H1 (cell line): ENCODE measurements around the gene TIMM10B. TPM values are rescaled to one million over a fixed set of nuclear protein-coding genes. Genes with fewer than 3 reads are reported as not detected.

Source experiments
- CTCF ChIA-PET: fragments of 300-600 bp; sonication (Branson Sonifier 250); formaldehyde crosslinking; loops from one replicate; lab custom pipeline; 2021; ENCODE audit not compliant: partially characterized antibody; lab: Charles Lee
- POLR2A ChIA-PET: fragments of 300-600 bp; sonication (Branson Sonifier 250); formaldehyde crosslinking; loops from one replicate; lab custom pipeline; 2021; ENCODE audit warnings: inconsistent platforms; ENCODE audit not compliant: partially characterized antibody; lab: Charles Lee
- DNase-seq, 2 experiments: peaks; one replicate each; pipeline versions ENCODE4 v3.0.0 to v3.0.0-alpha.2; 2010 to 2022; ENCODE audit warnings: low spot score in 2 of 2, low read depth in 1 of 2, mixed read lengths in 1 of 2
- FAIRE-seq: peaks from 2 replicates; lab custom pipeline; 2011; peaks lifted over from hg19 to GRCh38; lab: Jason Lieb, UNC
- H2AFZ ChIP-seq: 2 replicates; pipeline ENCODE4 v1.8.1; 2012; ENCODE audit warnings: low read length, inconsistent platforms
- H2AK5ac ChIP-seq: 2 replicates; pipeline ENCODE4 v1.6.1; 2013; ENCODE audit warnings: low read depth, low read length
- H2BK120ac ChIP-seq: replicated peaks from 2 replicates; pipeline ENCODE3; 2013; ENCODE audit warnings: low read depth, low read length, inconsistent platforms
- H2BK12ac ChIP-seq: 2 replicates; pipeline ENCODE4 v1.6.1; 2013; ENCODE audit warnings: low read depth, low read length
- H2BK15ac ChIP-seq: 2 replicates; pipeline ENCODE4 v1.6.1; 2013; ENCODE audit warnings: low read length
- H2BK20ac ChIP-seq: 2 replicates; pipeline ENCODE4 v1.6.1; 2013; ENCODE audit warnings: low read length
- H2BK5ac ChIP-seq: 2 replicates; pipeline ENCODE4 v1.6.1; 2013; ENCODE audit warnings: low read depth, low read length
- H3K14ac ChIP-seq: 2 replicates; pipeline ENCODE4 v1.6.1; 2013; ENCODE audit warnings: inconsistent platforms; ENCODE audit not compliant: insufficient read length
- H3K18ac ChIP-seq: 2 replicates; pipeline ENCODE4 v1.6.1; 2013; ENCODE audit warnings: low read length; ENCODE audit errors: extremely low read depth
- H3K23ac ChIP-seq: 2 replicates; pipeline ENCODE4 v1.6.1; 2013; ENCODE audit warnings: inconsistent platforms; ENCODE audit not compliant: insufficient read length
- H3K23me2 ChIP-seq: 2 replicates; pipeline ENCODE4 v1.6.1; 2013; ENCODE audit warnings: low read depth, low read length
- H3K27ac ChIP-seq: 2 replicates; pipeline ENCODE4 v1.6.1; 2011; ENCODE audit warnings: low read depth, low read length, inconsistent platforms
- H3K27me3 ChIP-seq, 4 experiments: replicated peaks in 1 of 4; 1 replicate in 1 of 4; 2 replicates in 3 of 4; pipeline versions ENCODE4 v1.6.1 to v1.8.1; 2011 to 2013; ENCODE audit warnings: low read length in 3 of 4, mild to moderate bottlenecking in 3 of 4, inconsistent platforms in 2 of 4, mixed read lengths in 2 of 4, moderate library complexity in 1 of 4; ENCODE audit not compliant: control insufficient read depth in 3 of 4, insufficient read depth in 3 of 4; ENCODE audit errors: extremely low read depth in 1 of 4
- H3K36me3 ChIP-seq, 4 experiments: 2 replicates each; pipeline versions ENCODE4 v1.6.1 to v1.8.1; 2011 to 2013; ENCODE audit warnings: mild to moderate bottlenecking in 4 of 4, low read length in 3 of 4, moderate library complexity in 2 of 4, control low read depth in 1 of 4, inconsistent platforms in 1 of 4; ENCODE audit not compliant: insufficient read depth in 4 of 4, control insufficient read depth in 2 of 4
- H3K4ac ChIP-seq: replicated peaks from 2 replicates; pipeline ENCODE3; 2013; ENCODE audit warnings: low read length, low read depth, mixed read lengths, inconsistent platforms; ENCODE audit not compliant: insufficient read length
- H3K4me1 ChIP-seq, 4 experiments: replicated peaks in 1 of 4; 1 replicate in 1 of 4; 2 replicates in 3 of 4; pipeline versions ENCODE4 v1.6.1 to v1.8.1; 2011 to 2013; ENCODE audit warnings: low read length in 3 of 4, inconsistent platforms in 2 of 4, mixed read lengths in 1 of 4; ENCODE audit not compliant: insufficient read depth in 4 of 4, control insufficient read depth in 3 of 4
- H3K4me2 ChIP-seq, 2 experiments: 2 replicates each; pipeline versions ENCODE4 v1.6.1 to v1.8.1; 2011 to 2013; ENCODE audit warnings: low read depth in 2 of 2, low read length in 2 of 2, control low read depth in 1 of 2, inconsistent platforms in 1 of 2, mild to moderate bottlenecking in 1 of 2; ENCODE audit not compliant: insufficient read depth in 1 of 2
- H3K4me3 ChIP-seq, 4 experiments: fragments of 200-600, 300-600 bp in 1 of 4; sonication (generic), shearing (Covaris generic), sonication (Bioruptor Twin) in 1 of 4; 2 replicates each; pipeline versions ENCODE4 v1.5.1 to v1.8.1; 2011 to 2016; ENCODE audit warnings: low read length in 4 of 4, low read depth in 3 of 4, control low read depth in 2 of 4, inconsistent platforms in 2 of 4, mild to moderate bottlenecking in 2 of 4, mixed read lengths in 1 of 4, moderate library complexity in 1 of 4; ENCODE audit not compliant: insufficient read depth in 2 of 4; ENCODE audit errors: extremely low read depth in 1 of 4
- H3K56ac ChIP-seq: replicated peaks from 2 replicates; pipeline ENCODE3; 2013; ENCODE audit warnings: low read depth, mild to moderate bottlenecking, mixed read lengths, low read length, inconsistent platforms; ENCODE audit not compliant: insufficient read length
- H3K79me1 ChIP-seq: 2 replicates; pipeline ENCODE4 v1.6.1; 2013; ENCODE audit warnings: low read depth, low read length, control low read depth
- H3K79me2 ChIP-seq, 2 experiments: 2 replicates each; pipeline versions ENCODE4 v1.6.1 to v1.8.1; 2012 to 2013; ENCODE audit warnings: low read length in 2 of 2, mild to moderate bottlenecking in 2 of 2, inconsistent platforms in 1 of 2; ENCODE audit not compliant: insufficient read depth in 2 of 2, control insufficient read depth in 1 of 2
- H3K9ac ChIP-seq, 4 experiments: replicated peaks in 1 of 4; 1 replicate in 1 of 4; 2 replicates in 3 of 4; pipeline versions ENCODE4 v1.6.1 to v1.8.1; 2011 to 2013; ENCODE audit warnings: low read depth in 3 of 4, low read length in 3 of 4, control low read depth in 2 of 4, mild to moderate bottlenecking in 2 of 4, moderate library complexity in 2 of 4, inconsistent platforms in 1 of 4; ENCODE audit errors: extremely low read depth in 1 of 4
- H3K9me3 ChIP-seq, 2 experiments: 2 replicates each; pipeline versions ENCODE4 v1.6.1 to v1.8.1; 2012 to 2013; ENCODE audit warnings: mild to moderate bottlenecking in 2 of 2, moderate library complexity in 2 of 2, control low read depth in 1 of 2, inconsistent platforms in 1 of 2, low read depth in 1 of 2, low read length in 1 of 2, mixed read lengths in 1 of 2; ENCODE audit not compliant: insufficient read depth in 2 of 2
- H4K20me1 ChIP-seq, 2 experiments: replicated peaks in 1 of 2; 2 replicates each; pipeline versions ENCODE3 to v1.8.1; 2011 to 2013; ENCODE audit warnings: inconsistent platforms in 2 of 2, low read length in 2 of 2, mild to moderate bottlenecking in 1 of 2; ENCODE audit not compliant: insufficient read depth in 2 of 2, control insufficient read depth in 1 of 2
- H4K5ac ChIP-seq: 2 replicates; pipeline ENCODE4 v1.6.1; 2013; ENCODE audit warnings: low read length, low read depth, mixed read lengths, inconsistent platforms; ENCODE audit not compliant: insufficient read length
- H4K8ac ChIP-seq: 2 replicates; pipeline ENCODE4 v1.8.0; 2013; ENCODE audit warnings: mild to moderate bottlenecking, moderate library complexity, low read length, inconsistent platforms; ENCODE audit not compliant: insufficient read depth; ENCODE audit errors: extremely low read depth
- H4K91ac ChIP-seq: replicated peaks from 2 replicates; pipeline ENCODE3; 2013; ENCODE audit warnings: low read length, mixed read lengths, inconsistent platforms; ENCODE audit not compliant: insufficient read length
- BACH1 ChIP-seq: IDR thresholded peaks from 2 replicates; pipeline ENCODE4 v1.6.1; 2012; ENCODE audit warnings: low read length, improper control_type of control experiment
- CTCF ChIP-seq, 3 experiments: IDR thresholded peaks; 1 replicate in 2 of 3; 2 replicates in 1 of 3; pipeline versions ENCODE4 v1.5.1 to v1.6.1; 2011; ENCODE audit warnings: low read length in 3 of 3, mild to moderate bottlenecking in 3 of 3, inconsistent platforms in 2 of 3, low read depth in 1 of 3, moderate library complexity in 1 of 3; ENCODE audit not compliant: insufficient read depth in 1 of 3; ENCODE audit errors: control extremely low read depth in 1 of 3
- POLR2A ChIP-seq, 2 experiments: IDR thresholded peaks; 1 replicate in 1 of 2; 2 replicates in 1 of 2; pipeline ENCODE4 v1.6.1; 2011; ENCODE audit warnings: low read depth in 2 of 2, low read length in 2 of 2, mild to moderate bottlenecking in 2 of 2; ENCODE audit errors: control extremely low read depth in 1 of 2
- POLR2AphosphoS5 ChIP-seq: IDR thresholded peaks from 2 replicates; pipeline ENCODE4 v1.6.1; 2011; ENCODE audit warnings: low read depth, low read length
- RAD21 ChIP-seq, 2 experiments: IDR thresholded peaks in 1 of 2; conservative IDR thresholded peaks in 1 of 2; 2 replicates each; pipeline ENCODE4 v1.6.1; 2011; ENCODE audit warnings: low read depth in 2 of 2, low read length in 2 of 2, improper control_type of control experiment in 1 of 2, inconsistent platforms in 1 of 2, mild to moderate bottlenecking in 1 of 2, moderate library complexity in 1 of 2
- TAF1 ChIP-seq: IDR thresholded peaks from 2 replicates; pipeline ENCODE4 v1.6.1; 2011; ENCODE audit warnings: mild to moderate bottlenecking, low read depth, low read length
- WGBS, 2 experiments: shearing (Covaris generic) in 1 of 2; methylation state at CpG; one replicate each; pipeline versions ENCODE4 v1.1.6 to v1.1.7; 2013 to 2015; ENCODE audit warnings: low lambda C conversion rate in 2 of 2, mixed read lengths in 2 of 2, inconsistent platforms in 1 of 2, low coverage in 1 of 2, missing lambda C conversion rate in 1 of 2; ENCODE audit not compliant: insufficient replicate concordance in 2 of 2, insufficient coverage in 1 of 2, insufficient read length in 1 of 2; ENCODE audit errors: extremely low coverage in 1 of 2, missing lambda C conversion rate in 1 of 2; 5-methylcytosine and 5-hydroxymethylcytosine counted together
- polyA plus RNA-seq, 7 experiments: library from polyadenylated mRNA; depleted of rRNA in 3 of 7; stranded (reverse) in 5 of 7; unstranded in 2 of 7; fragments of >200 nt in 5 of 7; fragments of 200-250 nt in 2 of 7; gene quantifications; 1 replicate in 5 of 7; 2 replicates in 1 of 7; 4 replicates in 1 of 7; pipeline versions ENCODE4 v1.2.1 to v1.2.3, GENCODE V29; 2011 to 2013; ENCODE audit warnings: missing spikeins in 2 of 7, mixed read lengths in 2 of 7
- total RNA-seq: library from RNA; stranded (reverse); fragmentation: NEBNext Ultra II Directional; extraction: Animal tissue kit (Norgen Biotek cat#: 25700); gene quantifications from 2 replicates; pipeline ENCODE4 v1.2.1, GENCODE V29; 2021

TIMM10B gene
- total and polyA plus RNA-seq, 2 of the 8 experiments (the other 6 are each of a cell fraction or from before 2014, with no cell fraction given) = 38.2 to 47.8 TPM

- DNase-seq (peak in 1 of 2 experiments; percentile 46), FAIRE-seq (no peak)
- no peak overlapping the region for H4K5ac ChIP-seq
- H3K4me3 ChIP-seq = no peak overlapping the region
- no peak overlapping the region for H4K91ac ChIP-seq
- no peak overlapping the region for H2AK5ac ChIP-seq
- H3K79me1 ChIP-seq = peaks cover 7% of the 10 kb centered on the region; the same call in 1 of the 2 replicates
- no peak overlapping the region for H3K23ac ChIP-seq
- no peaks in the 10 kb centered on the region for H3K9me3 ChIP-seq
- H3K36me3 ChIP-seq = peaks cover 13 to 34% (median 24%) of the 10 kb centered on the region in 4 experiments
- H2BK120ac ChIP-seq = no peak overlapping the region
- H3K4me1 ChIP-seq = peaks cover 8 to 24% (median 11%) of the 10 kb centered on the region in 4 experiments
- TF ChIP-seq POLR2A (IDR thresholded peaks at IDR 0.05; ENCODE audit: control extremely low read depth in 1 of 2, low read depth in 2 of 2, low read length in 2 of 2) (peak in 1 of 2 experiments; percentile 2; a peak in 1 of 3 replicates), TAF1 (no peak), POLR2AphosphoS5 (no peak), RAD21 (IDR thresholded peaks at IDR 0.05 in 1 of 2, conservative IDR thresholded peaks at IDR 0.05 in 1 of 2; ENCODE audit: low read depth in 2 of 2, low read length in 2 of 2) (peak; percentile 29 to 49; a peak in 3 of 4 replicates), BACH1 (no peak), CTCF (IDR thresholded peaks at IDR 0.05; ENCODE audit: control extremely low read depth in 1 of 3, insufficient read depth in 1 of 3, low read depth in 1 of 3, low read length in 3 of 3) (peak; percentile 11 to 49 (median 18); a peak in 3 of 4 replicates)
- H2AFZ ChIP-seq = no peak overlapping the region
- H4K8ac ChIP-seq = no peak overlapping the region
- POLR2A ChIA-PET = interaction anchor here (1.1 to 3.1 kb wide), 13 partner anchors 9 to 205 kb away, joined by 3 to 13 read pairs (median 4); partner anchors contain the start of genes DNHD1, HPX and TAF10
- no peak overlapping the region; a peak in 1 of 4 replicates for H3K4me2 ChIP-seq
- no peak overlapping the region for H2BK20ac ChIP-seq
- H3K23me2 ChIP-seq = peaks cover 15% of the 10 kb centered on the region
- H2BK15ac ChIP-seq = no peak overlapping the region
- H3K14ac ChIP-seq = no peak overlapping the region
- no peaks in the 10 kb centered on the region; a peak in 1 of 7 replicates for H3K27me3 ChIP-seq
- H3K9ac ChIP-seq = no peak overlapping the region
- H3K79me2 ChIP-seq = peaks cover 6 to 14% of the 10 kb centered on the region in 2 experiments
- peaks cover 1 to 6% of the 10 kb centered on the region in 2 experiments for H4K20me1 ChIP-seq
- CTCF ChIA-PET = interaction anchor here (0.8 to 7.0 kb wide), 26 partner anchors 8 to 215 kb away, joined by 3 to 69 read pairs (median 6); partner anchors contain the start of genes APBB1, DNHD1, HPX and SMPD1
- H2BK12ac ChIP-seq = no peak overlapping the region
- H3K4ac ChIP-seq = no peak overlapping the region
- no peak overlapping the region for H3K56ac ChIP-seq
- 68% methylated on average over 5 of the region's 5 CpGs; no CpG with 5 or more reads in 1 of the 2 experiments for WGBS, 2 experiments
- H3K18ac ChIP-seq = no peak overlapping the region
- no peak overlapping the region for H2BK5ac ChIP-seq
- H3K27ac ChIP-seq = 0 out of 2 replicates have a peak overlapping the region, but pooled peaks have one; percentile 29
Observed at GRCh38 chr11:6475936-6476335, 5.4 kb upstream of the TIMM10B start.
